AG09319 (cell line): ENCODE data around the gene FARS2.

Experiments used
- DNase-seq: peaks from one replicate; pipeline ENCODE4 v3.0.0-alpha.2; 2010; ENCODE audit warnings: low read depth; ENCODE audit errors: extremely low read depth
- TF ChIP-seq, protein P1 (sequence below): IDR thresholded peaks from 2 replicates; pipeline ENCODE4 v1.5.1; 2011; ENCODE audit warnings: low read depth, mild to moderate bottlenecking, inconsistent platforms, low read length, moderate library complexity

FARS2 gene

DNA sequence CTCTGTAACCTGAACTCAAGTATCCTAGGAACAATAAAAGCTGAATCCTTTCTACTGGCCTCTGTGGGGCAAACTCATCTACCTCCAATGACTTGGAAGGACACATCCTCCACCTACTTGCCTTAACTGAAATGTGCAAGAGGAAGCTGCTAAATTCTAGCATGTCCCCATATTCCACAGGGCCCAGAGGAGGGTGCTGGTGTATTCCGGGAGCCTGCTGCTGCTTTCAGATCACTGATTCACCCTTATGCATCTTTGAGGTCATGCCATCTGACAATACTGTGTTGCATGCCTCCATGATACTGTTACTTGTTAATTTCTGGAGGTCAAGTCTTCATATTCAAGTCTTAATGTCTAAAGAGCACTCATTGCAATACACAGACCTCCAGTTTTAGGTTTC lies 40.9 kb upstream of the FARS2 start:
- TF ChIP-seq, protein P1, sequence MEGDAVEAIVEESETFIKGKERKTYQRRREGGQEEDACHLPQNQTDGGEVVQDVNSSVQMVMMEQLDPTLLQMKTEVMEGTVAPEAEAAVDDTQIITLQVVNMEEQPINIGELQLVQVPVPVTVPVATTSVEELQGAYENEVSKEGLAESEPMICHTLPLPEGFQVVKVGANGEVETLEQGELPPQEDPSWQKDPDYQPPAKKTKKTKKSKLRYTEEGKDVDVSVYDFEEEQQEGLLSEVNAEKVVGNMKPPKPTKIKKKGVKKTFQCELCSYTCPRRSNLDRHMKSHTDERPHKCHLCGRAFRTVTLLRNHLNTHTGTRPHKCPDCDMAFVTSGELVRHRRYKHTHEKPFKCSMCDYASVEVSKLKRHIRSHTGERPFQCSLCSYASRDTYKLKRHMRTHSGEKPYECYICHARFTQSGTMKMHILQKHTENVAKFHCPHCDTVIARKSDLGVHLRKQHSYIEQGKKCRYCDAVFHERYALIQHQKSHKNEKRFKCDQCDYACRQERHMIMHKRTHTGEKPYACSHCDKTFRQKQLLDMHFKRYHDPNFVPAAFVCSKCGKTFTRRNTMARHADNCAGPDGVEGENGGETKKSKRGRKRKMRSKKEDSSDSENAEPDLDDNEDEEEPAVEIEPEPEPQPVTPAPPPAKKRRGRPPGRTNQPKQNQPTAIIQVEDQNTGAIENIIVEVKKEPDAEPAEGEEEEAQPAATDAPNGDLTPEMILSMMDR: no peak

DNA sequence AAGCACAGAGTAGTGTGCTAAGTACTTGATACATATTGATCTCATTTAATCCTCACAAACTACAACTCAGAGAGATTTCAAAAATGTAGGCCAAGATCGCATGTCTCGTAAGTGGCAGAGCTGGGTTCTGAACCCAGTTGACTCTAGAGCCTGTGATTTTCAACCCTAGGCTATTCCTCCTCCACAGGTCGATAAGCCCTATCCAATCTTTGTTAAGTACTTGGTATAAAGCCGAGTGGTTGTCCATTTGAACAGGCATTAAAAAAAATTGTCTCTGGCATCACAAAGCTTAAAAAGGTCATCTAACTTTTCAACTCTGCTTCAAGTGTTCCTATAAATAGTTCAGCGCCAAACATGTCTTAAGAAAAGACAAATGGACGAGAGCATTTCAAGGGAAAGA lies 38.0 kb upstream of the FARS2 start:
- TF ChIP-seq, protein P1: no peak
- DNase-seq: no peak

More for the DNA sequence above, 40.9 kb upstream of the FARS2 start:
- DNase-seq: no peak

DNA sequence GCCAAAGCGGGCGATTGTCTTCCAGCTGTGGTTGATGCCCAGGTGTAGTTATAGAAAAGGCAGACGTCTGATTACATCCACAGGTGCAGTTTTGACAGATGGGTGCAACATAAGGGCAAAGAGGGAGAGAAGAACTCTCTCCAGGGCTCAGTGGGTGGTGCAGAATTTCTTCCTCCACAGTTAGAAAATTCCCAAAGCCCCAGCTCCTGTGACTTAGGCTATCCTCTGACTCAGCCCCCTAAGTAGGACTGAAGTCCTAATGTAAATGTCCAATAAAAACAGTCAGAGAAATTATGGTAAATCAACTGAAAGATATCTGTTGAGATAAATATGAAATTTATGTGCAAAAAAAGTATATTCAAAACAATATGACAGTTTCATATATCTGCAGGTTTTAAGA lies 32.0 kb upstream of the FARS2 start:
- no peak for DNase-seq
- TF ChIP-seq, protein P1: no peak

DNA sequence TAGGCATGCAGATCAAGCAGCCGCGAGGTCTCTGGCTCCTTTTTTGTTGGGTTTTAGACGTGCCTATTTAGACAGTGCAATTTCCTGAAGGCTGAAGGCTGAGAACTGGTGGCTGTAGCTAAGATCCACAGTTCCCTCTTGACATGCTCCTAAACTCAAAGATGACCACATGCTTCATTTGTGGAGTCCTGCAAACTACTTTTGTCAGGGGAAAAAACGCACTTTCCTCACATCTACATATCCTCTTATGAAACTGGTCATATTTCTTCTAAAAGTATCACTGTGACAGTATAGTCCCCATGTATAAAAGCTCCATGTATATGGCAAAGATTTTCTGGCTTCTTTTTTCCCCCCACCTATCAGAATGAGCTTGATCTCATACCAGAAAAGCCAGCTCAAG lies 31.2 kb upstream of the FARS2 start:
- DNase-seq: no peak
- TF ChIP-seq, protein P1: no peak

DNA sequence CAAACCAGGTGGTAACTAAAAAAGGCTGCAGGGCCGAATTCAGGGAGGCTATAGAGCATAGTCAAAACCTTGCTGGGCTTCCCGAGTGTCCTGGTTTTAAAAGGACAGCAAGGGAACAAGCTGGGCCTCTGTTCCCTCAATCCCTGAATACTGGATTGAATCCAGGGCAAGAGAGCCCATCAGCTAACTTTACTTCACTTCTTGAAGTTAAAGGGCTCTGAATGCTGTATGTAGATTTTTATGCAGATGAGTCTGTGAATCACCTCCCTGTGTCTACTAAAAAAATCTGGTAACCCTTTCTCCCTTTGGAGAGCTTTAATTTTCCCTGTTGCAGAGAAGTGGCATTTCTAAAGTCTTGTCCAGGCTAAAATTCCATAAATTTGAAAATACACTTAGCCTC lies 30.0 kb upstream of the FARS2 start:
- no peak for DNase-seq
- TF ChIP-seq, protein P1: no peak

DNA sequence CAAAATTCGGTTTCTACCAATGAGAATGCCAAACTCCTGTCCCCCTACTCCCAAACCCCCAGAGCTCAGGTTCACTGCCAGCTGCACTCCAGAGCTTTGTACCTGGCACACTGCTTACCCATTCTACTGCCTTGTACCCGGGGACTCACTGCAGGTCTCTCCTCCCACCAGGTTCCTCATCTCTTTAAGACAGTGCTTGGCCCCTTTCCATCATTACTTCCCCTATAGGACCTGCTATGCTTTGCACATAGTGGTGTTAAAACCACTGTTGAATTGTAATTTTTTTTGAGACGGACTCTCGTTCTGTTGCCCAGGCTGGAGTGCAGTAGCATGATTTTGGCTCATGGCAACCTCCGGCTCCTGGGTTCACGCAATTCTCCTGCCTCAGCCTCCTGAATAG lies 26.4 kb upstream of the FARS2 start:
- no peak for DNase-seq
- TF ChIP-seq, protein P1: no peak

DNA sequence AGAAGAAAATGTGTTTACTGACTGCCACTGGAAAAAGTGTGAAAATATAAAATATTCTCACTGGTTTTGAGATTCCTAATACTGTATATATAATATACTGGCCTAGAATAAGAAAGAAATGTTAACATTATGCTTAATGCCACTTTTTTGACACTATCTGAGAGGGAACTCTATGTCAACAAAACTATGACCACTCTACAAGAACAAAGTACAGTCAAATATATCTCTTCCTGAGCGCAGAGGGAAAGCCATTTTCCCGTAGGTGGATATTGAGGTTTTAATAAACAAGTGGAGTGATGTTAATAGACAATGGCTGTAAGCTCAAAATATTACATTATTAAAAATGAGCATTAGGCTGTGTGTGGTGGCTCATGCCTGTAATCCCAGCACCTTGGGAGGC lies 25.5 kb upstream of the FARS2 start:
- no peak for DNase-seq
- TF ChIP-seq, protein P1: no peak

DNA sequence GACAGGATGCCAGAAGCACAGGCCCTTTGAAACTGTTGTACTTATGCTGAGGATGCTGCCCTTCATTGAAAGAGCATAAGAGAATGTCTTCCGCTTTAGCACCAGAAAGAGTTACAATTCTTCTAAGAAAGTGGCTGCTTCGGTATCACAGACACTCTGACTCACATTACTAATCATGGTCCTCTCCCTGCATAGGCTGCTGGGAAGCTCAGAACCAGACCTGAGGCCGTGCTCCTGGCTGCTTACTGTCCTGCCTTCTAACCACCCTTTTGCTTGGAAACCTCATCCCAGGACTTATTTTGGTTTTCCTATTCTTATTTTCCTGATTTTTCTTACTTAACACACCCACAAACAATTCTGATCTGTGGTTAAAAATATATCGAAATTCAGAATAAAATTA lies 23.5 kb upstream of the FARS2 start:
- TF ChIP-seq, protein P1: no peak

More for the DNA sequence above, 23.5 kb upstream of the FARS2 start:
- no peak for DNase-seq
